Neural cell (in vitro differentiated cells): ENCODE data around the gene RND3.

Experiments used
- EP300 ChIP-seq: fragments of 450-650 bp; conservative IDR thresholded peaks from 2 replicates; pipeline ENCODE4 v1.6.1; 2014; ENCODE audit warnings: antibody characterized with exemption, mild to moderate bottlenecking, moderate library complexity; ENCODE audit not compliant: poor library complexity, severe bottlenecking
- EZH2 ChIP-seq: fragments of 200-600, 300-800 bp; shearing (Covaris generic), sonication (generic); IDR thresholded peaks from 2 replicates; pipeline ENCODE4 v1.6.1; 2014; ENCODE audit warnings: antibody characterized with exemption, low read length, borderline replicate concordance, mild to moderate bottlenecking; ENCODE audit not compliant: insufficient read depth, poor library complexity, severe bottlenecking
- MXI1 ChIP-seq: fragments of 450-650 bp; conservative IDR thresholded peaks from 2 replicates; pipeline ENCODE4 v1.6.1; 2014; ENCODE audit warnings: antibody characterized with exemption, mild to moderate bottlenecking; ENCODE audit not compliant: poor library complexity, severe bottlenecking
- POLR2AphosphoS5 ChIP-seq: IDR thresholded peaks from 2 replicates; pipeline ENCODE4 v1.6.1; 2012
- RAD21 ChIP-seq: fragments of 450-650 bp; conservative IDR thresholded peaks from 2 replicates; pipeline ENCODE4 v1.6.1; 2014; ENCODE audit warnings: antibody characterized with exemption, mild to moderate bottlenecking, moderate library complexity
- SMC3 ChIP-seq: fragments of 450-650 bp; conservative IDR thresholded peaks from 2 replicates; pipeline ENCODE4 v1.6.1; 2014; ENCODE audit warnings: antibody characterized with exemption, mild to moderate bottlenecking, moderate library complexity; ENCODE audit not compliant: poor library complexity
- TAF1 ChIP-seq: IDR thresholded peaks from 2 replicates; pipeline ENCODE4 v1.6.1; 2012; ENCODE audit warnings: low read depth
- TF ChIP-seq, protein P1 (sequence below): fragments of 450-650 bp; IDR thresholded peaks from 2 replicates; pipeline ENCODE4 v1.5.1; 2014; ENCODE audit warnings: antibody characterized with exemption, mild to moderate bottlenecking, moderate library complexity; ENCODE audit not compliant: poor library complexity, severe bottlenecking

DNA sequence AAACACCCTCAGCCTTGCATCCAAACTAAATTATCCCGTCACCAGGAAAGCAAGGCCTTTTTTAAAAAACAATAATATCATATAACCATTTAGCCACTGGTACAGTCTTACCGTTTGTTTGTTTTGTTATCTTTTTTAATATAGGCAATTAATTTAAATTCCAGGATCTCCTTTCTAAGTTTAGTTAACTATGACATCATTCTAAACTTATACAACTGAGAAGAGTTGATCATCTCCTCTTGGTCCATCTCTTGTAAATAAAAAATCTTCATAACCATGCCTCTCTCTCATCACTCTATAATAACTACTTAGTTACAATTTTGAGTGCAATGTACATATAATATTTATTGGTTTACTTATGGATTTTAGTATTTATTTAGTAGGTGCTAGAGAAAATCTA, 46.2 kb downstream of the RND3 start:
- TF ChIP-seq, protein P1, sequence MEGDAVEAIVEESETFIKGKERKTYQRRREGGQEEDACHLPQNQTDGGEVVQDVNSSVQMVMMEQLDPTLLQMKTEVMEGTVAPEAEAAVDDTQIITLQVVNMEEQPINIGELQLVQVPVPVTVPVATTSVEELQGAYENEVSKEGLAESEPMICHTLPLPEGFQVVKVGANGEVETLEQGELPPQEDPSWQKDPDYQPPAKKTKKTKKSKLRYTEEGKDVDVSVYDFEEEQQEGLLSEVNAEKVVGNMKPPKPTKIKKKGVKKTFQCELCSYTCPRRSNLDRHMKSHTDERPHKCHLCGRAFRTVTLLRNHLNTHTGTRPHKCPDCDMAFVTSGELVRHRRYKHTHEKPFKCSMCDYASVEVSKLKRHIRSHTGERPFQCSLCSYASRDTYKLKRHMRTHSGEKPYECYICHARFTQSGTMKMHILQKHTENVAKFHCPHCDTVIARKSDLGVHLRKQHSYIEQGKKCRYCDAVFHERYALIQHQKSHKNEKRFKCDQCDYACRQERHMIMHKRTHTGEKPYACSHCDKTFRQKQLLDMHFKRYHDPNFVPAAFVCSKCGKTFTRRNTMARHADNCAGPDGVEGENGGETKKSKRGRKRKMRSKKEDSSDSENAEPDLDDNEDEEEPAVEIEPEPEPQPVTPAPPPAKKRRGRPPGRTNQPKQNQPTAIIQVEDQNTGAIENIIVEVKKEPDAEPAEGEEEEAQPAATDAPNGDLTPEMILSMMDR = no peak
- TF ChIP-seq SMC3 = no peak
- no peak for TF ChIP-seq EP300
- no peak for TF ChIP-seq TAF1
- no peak for TF ChIP-seq POLR2AphosphoS5
- no peak for TF ChIP-seq MXI1
- no peak for TF ChIP-seq EZH2
- TF ChIP-seq RAD21 = no peak
